M059J (cell line): ENCODE results near the gene NFKBIE. TPM values are rescaled to one million over a fixed set of nuclear protein-coding genes. Genes with fewer than 3 reads are reported as not detected.
A peak's percentile ranks its signal among the peaks of the same experiment; 100 is the strongest.

Source experiments
- DNase-seq: peaks from one replicate; pipeline ENCODE4 v3.0.0-alpha.2; 2012; ENCODE audit warnings: low read depth
- total RNA-seq: library from RNA; depleted of rRNA; stranded (reverse); fragments of >200 nt; shearing (Covaris generic); gene quantifications from 2 replicates; pipeline ENCODE4 v1.2.3, GENCODE V29; 2014

Gene NFKBIE
- total RNA-seq, 1 experiment from 2014 or later, result 48.8 TPM

DNA sequence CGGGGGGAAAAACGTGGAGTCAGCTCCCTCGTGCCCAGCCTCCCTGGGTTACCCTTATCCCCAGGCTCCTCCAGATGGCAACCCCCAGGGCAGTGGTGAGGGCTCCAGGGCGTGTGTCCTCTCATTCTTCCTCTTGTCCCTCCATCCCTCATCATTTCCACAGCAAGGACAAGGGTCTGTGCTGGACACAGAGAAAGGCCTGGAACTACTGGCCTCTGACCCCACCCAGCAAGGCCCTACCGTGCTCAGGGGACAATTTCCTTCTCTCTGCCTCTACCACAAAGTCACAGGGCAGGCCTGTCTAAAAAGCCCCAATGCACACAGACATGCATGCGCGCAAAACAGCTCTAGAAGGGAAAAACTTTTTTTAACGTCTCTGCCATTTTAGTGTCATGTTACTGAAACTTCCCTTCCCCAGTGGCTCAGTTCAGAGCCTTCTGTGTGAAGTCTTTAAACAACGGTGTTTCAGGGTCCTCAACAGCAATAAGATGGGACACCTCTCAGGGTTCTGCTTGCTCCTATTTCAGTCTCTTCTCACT is 7.0 kb downstream of the NFKBIE start:
- no peak for DNase-seq

DNA sequence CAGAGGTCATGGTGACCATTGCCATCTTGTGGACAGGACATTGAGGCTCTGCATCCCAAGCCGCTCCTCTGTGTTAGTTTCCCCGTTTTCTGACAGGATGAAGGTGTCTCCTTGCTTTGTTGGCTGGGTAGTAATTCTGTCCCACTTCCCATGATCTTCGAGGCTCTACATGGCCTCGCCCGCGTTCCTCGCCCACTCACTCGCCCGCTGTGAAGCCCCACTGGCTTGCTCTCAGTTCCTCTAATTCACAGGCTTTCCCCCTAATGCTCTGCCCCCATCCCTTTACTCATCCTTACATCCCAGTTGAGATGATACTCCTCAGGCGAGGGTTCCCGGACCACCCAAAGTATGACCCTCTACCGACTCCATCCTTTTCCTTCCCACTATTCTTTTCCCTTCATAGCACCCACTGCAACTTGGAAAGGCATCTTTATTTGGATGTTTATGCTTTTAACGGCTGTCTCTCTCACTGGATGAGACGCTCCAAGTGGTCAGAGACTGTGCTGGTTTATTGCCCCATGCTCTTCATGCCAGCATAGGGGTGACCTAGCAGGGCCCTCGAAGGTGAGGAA is 7.5 kb downstream of the NFKBIE start:
- no peak for DNase-seq

DNA sequence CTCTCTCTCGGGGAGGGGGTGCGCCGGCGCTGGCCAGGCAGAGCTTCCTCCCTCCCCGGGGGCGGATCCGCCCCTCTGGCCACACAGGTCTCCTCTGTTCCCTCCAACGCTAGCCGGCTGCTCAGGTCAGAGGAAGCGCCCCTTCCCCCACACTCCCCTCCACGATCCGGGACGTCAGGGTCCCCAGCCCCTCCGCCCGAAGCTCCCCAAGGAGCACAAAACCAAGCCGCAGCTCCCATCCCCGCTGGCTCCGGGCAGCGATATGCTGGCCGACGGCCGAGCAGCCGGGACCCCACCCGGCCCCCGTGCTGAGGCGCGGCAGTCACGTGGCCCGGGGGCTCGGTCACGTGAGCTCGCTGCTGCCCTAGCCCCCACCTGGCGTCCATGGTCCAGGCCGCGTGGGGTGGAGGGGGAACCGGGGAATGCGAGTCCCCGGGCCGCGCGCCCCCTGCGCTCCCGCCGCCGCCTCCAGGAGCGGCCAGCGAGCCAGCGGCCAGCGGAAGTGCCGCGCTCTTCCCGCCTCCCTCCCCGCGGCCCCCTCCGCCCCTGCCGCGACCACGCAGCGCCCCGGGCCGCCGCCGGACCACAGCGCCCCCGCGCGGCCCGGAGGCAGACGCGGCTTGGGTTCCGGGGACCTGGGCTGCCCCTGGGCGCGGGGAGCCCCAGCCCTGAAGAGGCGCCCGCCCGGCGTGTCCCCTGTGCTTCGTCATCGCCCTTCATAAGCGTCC is 8.2 kb downstream of the NFKBIE start, which contains the start of gene SLC35B2:
SLC35B2 (minus strand) TSS at position 504 of the 728 bp plus-strand sequence; CDS start at position 386, 118 bp downstream.
- peak; percentile 86 for DNase-seq

DNA sequence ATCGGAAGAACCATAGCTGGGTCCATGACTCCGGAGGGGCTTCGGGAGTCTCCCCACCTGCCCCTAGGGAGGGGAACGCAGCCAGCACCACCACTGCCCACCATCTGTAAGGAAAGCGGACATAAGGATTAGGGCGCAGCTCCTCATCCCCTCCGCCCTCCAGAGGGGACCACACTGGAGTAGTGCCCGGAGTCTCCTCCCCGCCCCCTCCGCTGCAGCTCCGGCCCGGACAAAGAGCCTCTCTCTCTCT is 8.7 kb downstream of the NFKBIE start:
- DNase-seq, result no peak

DNA sequence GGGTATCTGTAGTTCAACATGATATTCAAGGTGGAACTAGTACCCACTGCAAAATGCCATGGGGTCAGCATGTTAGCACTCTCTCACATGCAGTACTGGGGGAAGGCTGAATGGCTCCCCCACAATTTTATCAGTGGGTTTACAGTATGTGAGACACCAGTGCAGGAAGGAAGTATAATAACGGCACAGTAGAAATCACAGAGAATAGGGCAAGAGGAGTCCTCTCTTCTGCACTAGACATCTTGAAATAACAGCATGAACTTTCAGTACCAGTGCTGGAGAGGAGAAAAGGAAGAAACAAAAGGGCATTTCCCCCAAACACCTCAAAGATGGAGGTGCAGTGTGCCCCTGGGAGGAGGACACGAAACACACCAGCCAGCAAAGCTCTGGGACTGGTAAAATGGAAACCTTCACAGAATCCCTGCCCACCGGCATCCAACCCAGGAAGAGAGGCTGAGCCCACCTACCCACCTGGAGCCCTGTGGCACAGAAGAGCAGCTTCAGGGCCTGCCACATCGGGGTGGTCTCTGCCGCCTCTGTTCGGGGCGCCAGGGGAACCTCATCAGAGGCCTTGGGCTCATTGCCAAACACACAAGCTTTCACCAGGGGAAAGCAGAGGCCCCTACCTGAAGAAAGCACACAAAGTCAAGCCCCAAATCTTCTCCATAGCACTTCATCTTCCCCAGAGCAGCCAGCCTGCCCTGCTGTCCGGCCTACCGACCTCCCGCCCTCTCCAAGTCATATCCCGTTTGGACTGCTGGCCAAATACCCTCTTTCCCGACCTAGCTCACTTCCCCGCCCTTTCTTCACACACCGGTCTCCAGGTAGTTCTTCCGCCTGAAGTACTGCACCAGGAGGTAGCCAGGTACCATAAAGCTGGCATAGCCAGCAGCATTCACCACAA is 9.2 kb downstream of the NFKBIE start:
- DNase-seq, result peak; percentile 30

DNA sequence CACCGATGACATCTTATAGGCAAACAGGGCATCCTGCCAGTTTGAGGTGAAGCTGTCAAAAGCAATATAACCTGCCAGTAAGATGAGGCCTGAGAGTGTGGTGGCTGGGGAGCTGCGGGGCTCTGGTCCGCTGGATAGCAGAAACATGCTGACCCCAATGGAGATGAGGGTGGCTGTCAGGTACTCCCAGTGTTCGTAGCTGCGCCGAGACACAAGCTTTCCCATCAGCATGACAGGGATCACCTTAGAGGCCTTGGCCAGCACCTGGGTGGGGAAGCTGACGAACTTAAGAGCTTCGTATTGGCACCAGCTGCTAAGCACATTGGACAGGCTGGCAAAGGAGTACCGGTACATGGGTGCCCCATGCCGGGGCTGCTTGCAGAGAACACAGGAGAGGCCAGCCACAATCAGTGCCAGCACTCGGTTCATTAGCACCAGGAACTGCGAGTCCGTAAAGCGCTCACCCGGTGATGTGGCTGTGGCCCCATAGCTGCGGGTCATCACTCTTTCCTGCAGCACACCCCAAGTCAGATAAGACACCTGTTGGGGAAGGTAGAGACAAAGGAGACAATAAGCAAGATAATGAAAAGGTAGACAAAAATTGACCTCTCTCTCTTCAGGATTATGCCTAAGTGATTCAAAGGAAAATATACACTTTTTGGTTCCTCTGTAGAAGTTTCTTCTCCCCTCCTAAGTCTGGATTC is 10.1 kb downstream of the NFKBIE start:
- peak; percentile 36 for DNase-seq

DNA sequence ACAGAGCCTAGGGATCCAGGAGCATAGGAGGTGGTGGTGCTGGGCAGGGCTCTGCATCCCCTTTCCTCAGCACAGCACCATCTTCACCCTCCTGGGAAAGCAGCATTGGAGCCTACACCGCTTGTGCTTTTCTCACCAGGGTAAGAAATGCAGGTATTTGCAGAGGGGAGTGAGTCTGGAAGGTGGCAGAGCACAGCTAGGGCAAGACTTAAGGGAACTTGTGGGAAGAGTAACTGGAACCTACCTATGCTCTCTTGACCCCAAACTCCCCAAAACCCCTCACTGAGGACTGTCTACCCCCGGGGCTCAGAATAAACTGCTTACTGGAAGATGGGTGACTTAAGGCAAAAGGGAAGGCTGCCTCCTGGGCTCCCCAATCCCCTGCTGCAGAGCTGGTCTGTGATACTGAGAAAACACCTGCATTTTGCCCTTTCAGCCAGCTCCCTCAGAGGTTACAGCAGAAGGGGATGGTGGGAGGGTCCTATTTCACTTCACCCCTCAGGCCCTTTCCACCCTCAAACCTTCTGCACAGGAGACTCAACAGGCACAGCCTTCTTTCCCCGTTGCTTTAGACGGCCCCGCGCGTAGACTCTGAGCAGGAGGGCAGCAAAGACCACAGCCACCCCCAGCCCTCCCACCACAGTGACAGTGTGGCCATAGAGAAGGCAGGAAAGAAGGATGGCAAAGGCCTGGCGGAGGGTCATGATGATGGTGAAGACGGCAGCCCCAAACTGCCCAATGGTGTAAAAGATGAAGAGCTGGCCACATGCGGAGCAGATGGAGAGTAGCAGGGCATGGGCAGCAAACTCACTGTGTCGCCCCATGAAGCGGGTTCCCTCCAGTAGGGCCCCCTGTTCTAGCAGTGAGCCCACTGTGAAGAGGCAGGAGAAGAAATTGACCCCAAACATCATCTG is 10.9 kb downstream of the NFKBIE start:
- DNase-seq, result no peak

DNA sequence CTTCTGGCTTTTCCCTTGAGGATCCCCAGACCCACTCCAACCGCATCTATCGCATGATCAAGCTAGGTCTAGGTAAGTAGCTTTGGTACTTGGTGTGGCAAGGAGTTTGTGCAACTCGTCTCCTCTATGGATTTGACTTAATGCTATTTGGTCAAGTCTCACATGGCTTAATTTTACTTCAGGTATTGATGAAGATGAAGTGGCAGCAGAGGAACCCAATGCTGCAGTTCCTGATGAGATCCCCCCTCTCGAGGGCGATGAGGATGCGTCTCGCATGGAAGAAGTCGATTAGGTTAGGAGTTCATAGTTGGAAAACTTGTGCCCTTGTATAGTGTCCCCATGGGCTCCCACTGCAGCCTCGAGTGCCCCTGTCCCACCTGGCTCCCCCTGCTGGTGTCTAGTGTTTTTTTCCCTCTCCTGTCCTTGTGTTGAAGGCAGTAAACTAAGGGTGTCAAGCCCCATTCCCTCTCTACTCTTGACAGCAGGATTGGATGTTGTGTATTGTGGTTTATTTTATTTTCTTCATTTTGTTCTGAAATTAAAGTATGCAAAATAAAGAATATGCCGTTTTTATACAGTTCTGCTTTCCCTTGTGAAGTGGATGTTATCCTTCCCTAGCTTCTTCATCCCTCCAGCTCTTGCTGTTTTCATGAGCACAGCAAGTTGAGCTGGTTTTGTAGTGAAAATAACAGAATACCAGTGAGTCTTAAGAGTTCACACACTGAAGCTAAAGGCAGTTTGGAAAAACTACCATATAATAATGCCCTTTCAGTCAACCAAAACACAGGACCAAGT is 11.8 kb downstream of the NFKBIE start:
- DNase-seq, result peak; percentile 65

DNA sequence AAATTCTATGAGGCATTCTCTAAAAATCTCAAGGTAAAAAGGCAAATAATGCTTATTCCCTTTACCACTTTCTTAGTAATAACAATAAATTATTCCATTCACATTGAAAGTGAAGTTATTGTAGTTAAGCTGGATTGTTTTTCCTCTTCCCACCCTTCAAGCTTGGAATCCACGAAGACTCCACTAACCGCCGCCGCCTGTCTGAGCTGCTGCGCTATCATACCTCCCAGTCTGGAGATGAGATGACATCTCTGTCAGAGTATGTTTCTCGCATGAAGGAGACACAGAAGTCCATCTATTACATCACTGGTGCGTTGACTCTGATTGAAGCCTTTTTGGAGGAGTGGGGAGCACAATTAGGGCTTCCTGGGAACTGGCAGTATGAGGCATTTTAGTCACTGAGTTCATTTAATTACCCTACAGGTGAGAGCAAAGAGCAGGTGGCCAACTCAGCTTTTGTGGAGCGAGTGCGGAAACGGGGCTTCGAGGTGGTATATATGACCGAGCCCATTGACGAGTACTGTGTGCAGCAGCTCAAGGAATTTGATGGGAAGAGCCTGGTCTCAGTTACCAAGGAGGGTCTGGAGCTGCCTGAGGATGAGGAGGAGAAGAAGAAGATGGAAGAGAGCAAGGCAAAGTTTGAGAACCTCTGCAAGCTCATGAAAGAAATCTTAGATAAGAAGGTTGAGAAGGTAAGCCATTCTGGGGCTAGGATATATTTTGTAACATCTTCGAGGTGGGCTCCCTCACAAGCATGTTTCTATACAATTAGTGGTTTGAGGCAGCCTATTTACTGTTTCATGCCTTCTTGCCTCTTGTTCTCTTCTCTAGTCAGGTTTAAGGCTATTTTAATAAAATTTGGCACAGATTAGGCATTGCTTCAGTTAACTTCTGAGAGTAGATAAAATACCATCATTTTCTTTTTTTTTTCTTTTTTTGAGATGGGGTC is 13.5 kb downstream of the NFKBIE start:
- DNase-seq, result no peak

DNA sequence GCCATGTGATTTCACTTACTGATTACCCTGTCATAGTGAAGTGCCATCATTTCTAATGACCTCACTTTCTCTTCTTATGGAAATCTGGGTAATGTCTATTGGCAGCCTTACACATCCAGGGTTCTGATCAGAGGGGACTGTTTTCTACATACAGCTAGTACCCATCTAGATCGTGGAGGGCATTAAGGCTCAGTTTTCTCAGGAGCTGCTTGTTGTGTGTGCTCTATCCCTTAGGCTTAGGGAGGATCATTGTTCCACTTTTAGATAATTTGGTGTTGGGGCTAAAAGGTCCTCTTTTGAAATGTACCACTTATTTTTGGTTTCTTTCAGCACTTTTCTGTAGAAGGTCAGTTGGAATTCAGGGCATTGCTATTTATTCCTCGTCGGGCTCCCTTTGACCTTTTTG is 14.6 kb downstream of the NFKBIE start:
- no peak for DNase-seq

DNA sequence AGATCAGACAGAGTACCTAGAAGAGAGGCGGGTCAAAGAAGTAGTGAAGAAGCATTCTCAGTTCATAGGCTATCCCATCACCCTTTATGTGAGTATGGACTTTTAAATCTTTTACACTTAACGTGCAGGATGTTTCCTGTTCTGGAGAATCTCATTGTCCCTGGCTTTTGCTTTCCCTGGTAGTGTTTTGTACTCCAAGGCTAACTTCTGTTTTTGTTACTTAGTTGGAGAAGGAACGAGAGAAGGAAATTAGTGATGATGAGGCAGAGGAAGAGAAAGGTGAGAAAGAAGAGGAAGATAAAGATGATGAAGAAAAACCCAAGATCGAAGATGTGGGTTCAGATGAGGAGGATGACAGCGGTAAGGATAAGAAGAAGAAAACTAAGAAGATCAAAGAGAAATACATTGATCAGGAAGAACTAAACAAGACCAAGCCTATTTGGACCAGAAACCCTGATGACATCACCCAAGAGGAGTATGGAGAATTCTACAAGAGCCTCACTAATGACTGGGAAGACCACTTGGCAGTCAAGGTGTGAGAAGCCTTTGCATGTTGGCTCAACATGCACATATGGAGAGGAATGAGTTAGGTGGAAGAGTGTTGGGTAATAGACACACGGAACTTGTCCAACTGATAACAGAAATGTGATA is 15.2 kb downstream of the NFKBIE start:
- DNase-seq, result no peak

DNA sequence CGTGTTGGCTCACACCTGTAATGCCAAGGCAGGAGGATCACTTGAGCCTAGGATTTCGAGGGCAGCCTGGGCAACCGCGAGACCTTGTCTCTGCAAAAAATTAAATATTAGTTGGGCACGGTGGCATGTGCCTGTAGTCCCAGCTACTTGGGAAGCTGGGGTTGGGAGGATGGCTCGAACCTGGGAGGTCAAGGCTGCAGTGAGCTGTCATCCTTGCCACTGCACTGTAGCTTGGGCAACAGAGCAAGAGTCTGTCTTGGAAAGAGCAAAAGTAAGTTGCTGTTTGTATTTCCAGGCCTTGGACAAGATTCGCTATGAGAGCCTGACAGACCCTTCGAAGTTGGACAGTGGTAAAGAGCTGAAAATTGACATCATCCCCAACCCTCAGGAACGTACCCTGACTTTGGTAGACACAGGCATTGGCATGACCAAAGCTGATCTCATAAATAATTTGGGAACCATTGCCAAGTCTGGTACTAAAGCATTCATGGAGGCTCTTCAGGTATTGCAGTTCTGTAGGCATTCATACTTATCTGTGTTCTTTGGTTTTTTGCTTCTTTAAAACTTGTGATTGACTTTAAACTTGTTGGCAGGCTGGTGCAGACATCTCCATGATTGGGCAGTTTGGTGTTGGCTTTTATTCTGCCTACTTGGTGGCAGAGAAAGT is 16.1 kb downstream of the NFKBIE start:
- no peak for DNase-seq

DNA sequence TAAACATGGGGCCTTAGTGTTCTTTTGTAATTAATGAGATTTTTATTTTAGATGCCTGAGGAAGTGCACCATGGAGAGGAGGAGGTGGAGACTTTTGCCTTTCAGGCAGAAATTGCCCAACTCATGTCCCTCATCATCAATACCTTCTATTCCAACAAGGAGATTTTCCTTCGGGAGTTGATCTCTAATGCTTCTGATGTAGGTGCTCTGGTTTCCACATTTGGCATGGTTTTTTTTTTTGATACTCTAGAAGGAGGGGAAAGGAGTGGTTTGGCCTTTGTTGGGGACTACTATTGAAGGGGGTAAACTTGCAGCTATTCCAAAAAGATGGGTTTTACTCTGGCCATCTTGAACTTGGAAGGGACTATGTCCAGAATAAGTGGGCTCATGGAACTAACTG is 16.8 kb downstream of the NFKBIE start:
- DNase-seq, result no peak

DNA sequence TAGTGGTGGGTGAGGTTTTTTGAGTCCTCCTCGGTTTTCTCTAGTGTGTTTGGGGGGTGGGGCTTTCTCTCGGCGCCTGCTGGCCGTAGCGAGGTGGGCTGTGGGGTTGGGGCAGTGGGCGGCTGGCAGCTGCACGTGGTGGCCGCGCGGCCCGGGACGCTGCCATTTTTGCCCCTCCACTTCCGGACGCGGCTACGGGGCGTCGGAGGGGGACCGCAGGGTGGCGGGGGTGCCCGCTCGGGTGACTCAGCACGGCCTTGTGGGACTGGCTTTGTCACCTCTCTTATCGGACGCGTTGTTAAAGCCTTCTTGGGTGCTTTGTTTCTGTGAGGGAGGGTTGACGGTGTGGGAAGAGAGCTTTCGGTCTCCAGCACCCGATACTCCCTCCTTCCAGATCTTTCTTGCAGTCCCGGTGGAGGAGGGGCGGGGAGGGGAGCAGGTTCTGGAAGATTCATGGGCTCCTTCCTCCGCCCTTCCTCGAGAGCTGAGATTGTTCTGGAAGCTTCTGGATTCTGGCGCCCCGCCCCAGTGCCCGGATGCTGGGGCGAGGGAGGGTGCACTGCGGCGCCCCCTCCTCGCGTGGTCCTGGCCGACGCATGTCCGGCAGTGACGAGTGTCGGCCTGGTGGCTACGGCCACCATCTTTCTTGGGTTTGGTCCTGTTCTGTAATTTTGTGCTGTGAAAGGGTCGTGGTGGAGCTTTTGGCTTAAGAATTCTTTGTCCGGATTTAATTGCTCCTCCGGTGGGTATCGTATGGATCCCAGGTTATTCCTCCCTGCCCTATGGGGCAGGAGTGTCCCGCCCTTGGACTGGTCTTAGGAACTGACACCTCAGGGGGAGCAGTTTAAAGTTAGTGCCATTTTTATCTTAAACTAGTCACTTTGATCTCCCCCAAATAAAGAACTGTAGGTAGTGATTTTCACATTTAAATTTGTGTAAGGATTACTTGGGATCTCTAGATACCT is 17.7 kb downstream of the NFKBIE start:
- peak; percentile 75 for DNase-seq

DNA sequence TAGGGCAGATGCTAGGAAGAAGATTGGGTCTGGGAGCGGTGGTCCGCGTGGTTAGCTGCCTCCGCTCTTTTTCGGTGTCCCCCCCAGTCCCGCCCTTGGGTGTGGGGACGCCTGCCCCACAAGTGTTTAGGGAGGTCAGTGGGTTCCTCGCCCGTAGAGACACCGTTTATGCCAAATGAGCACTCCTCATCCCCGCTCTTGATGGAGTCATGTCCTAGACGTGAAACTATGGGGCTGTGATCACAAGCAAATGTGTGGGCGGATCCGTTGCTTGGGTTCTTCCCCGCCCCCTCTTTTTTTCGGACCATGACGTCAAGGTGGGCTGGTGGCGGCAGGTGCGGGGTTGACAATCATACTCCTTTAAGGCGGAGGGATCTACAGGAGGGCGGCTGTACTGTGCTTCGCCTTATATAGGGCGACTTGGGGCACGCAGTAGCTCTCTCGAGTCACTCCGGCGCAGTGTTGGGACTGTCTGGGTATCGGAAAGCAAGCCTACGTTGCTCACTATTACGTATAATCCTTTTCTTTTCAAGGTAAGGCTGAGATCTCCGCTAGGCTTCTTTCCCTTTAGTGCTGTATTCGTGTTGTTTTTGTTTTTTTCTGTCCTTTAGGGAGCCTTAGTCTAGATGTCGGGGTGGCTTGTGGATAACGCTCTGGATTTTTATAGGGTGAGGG is 18.6 kb downstream of the NFKBIE start, which contains the start of gene HSP90AB1:
HSP90AB1 (plus strand) TSS at position 439 of the 675 bp plus-strand sequence. CDS start 1,529 bp downstream, outside the sequence.
- DNase-seq, result peak; percentile 99
